Kidney epithelial cell (primary cell): Measurements from ENCODE around the gene TSPAN31. TPM values are rescaled to one million over a fixed set of nuclear protein-coding genes. Genes with fewer than 3 reads are reported as not detected.

Source experiments
- DNase-seq: peaks from one replicate; pipeline ENCODE4 v3.0.0-alpha.2; 2010; ENCODE audit warnings: low read depth
- H3K27me3 ChIP-seq: 2 replicates; pipeline ENCODE4 v1.6.0; 2011; ENCODE audit warnings: low read length; ENCODE audit not compliant: control insufficient read depth, insufficient read depth
- H3K36me3 ChIP-seq: 2 replicates; pipeline ENCODE4 v1.5.1; 2011; ENCODE audit warnings: low read length; ENCODE audit not compliant: control insufficient read depth, insufficient read depth
- H3K4me3 ChIP-seq: 2 replicates; pipeline ENCODE4 v1.5.1; 2011; ENCODE audit warnings: low read depth, mild to moderate bottlenecking, control low read depth, low read length
- total RNA-seq: library from RNA; depleted of rRNA; stranded (reverse); fragments of >200 nt; gene quantifications from 2 replicates; pipeline ENCODE4 v1.2.3, GENCODE V29; 2015
- TF ChIP-seq, protein P1 (sequence below): IDR thresholded peaks from 2 replicates; pipeline ENCODE4 v1.5.1; 2011; ENCODE audit warnings: mild to moderate bottlenecking, moderate library complexity, low read length, control low read depth, inconsistent platforms; ENCODE audit not compliant: insufficient read depth, poor library complexity, severe bottlenecking

Gene TSPAN31
- total RNA-seq, 1 donor from 2014 or later, result 77.1 TPM

DNA sequence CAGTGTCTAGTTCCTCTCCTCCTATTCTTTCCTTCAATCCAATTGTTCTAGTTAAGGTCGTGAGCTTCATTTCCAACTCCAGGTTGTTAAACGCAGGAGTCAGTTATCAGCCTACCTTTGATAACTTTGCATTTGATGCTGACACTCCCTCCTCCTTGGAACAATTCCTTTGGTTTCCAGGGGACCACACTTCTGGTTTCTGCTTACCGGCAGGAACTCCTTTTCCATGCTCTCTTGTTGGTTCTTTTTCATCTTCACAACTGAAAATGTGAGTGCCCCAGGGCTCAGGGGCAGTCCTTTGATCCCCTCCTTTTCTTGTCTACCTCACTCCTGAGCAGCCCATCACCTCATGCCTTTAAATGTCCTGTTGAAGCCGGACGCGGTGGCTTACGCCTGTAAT lies 32.5 kb downstream of the TSPAN31 start:
- no peaks in the 10 kb centered on the region for H3K36me3 ChIP-seq
- H3K27me3 ChIP-seq, result no peaks in the 10 kb centered on the region
- TF ChIP-seq, protein P1, sequence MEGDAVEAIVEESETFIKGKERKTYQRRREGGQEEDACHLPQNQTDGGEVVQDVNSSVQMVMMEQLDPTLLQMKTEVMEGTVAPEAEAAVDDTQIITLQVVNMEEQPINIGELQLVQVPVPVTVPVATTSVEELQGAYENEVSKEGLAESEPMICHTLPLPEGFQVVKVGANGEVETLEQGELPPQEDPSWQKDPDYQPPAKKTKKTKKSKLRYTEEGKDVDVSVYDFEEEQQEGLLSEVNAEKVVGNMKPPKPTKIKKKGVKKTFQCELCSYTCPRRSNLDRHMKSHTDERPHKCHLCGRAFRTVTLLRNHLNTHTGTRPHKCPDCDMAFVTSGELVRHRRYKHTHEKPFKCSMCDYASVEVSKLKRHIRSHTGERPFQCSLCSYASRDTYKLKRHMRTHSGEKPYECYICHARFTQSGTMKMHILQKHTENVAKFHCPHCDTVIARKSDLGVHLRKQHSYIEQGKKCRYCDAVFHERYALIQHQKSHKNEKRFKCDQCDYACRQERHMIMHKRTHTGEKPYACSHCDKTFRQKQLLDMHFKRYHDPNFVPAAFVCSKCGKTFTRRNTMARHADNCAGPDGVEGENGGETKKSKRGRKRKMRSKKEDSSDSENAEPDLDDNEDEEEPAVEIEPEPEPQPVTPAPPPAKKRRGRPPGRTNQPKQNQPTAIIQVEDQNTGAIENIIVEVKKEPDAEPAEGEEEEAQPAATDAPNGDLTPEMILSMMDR, result no peak
- H3K4me3 ChIP-seq, result no peak overlapping the region
- no peak for DNase-seq

DNA sequence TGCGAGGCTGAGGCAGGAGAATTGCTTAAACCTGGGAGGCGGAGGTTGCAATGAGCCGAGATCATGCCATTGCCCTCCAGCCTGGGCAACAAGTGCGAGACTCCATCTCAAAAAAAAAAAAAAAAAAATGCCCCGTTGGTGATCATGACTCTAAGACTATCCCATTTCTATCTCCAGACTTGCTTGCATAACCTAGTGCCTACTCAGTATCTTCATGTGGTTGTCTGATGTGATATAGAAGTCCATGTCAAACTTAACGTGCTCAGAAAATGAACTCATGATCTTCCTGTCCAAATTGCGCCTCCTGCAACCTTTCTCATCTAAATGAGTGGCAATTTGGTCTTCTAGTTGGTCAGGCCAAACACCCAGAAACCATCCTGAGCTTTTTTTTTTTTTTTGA lies 33.1 kb downstream of the TSPAN31 start:
- Histone ChIP-seq H3K27me3 (no peaks in the 10 kb centered on the region), H3K4me3 (no peak overlapping the region), H3K36me3 (no peaks in the 10 kb centered on the region)
- DNase-seq, result no peak
- TF ChIP-seq, protein P1, result no peak

DNA sequence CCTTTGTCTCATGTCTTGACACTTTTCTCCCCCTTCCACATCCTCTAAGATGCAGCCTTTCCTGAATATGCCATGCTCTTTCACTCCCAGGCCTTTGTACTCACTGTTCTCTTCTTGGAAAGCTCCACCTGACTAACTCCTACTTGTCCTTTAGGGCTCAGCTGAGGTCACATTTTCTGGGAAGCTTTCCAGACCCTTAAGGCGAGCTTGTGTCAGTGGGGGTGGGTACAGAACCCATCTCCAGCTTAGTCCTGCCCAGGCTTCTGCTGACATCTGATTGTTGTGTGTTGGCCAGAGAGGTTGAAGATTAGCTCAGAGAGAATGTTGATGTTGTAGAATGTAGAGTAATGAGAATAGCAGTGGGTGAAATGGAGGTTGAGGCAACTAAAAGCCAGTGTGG lies 34.9 kb downstream of the TSPAN31 start:
- Histone ChIP-seq H3K36me3 (no peaks in the 10 kb centered on the region), H3K27me3 (no peaks in the 10 kb centered on the region), H3K4me3 (no peak overlapping the region)
- no peak for DNase-seq
- TF ChIP-seq, protein P1, result no peak

DNA sequence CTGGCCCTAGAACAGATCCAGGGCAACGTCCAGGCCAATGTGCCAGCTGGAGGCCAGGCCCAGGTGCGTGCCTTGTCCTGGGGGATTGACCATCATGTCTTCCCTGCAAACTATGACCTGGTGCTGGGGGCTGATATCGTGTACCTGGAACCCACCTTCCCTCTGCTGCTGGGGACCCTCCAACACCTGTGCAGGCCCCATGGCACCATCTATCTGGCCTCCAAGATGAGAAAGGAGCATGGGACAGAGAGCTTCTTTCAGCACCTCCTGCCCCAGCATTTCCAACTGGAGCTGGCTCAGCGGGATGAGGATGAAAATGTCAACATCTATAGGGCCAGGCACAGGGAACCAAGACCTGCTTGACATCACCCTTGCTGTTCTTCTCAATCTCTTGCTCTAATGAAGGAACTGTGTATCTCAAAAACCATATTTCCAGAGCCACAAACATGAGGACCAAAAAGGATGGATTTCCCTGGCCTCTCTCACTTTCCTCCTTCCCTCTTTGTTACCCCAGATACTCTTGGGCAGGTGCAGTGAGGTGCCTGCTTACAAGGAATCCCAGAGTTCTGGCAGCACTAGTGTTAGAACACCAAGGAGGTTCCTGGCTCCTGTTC lies 35.6 kb downstream of the TSPAN31 start:
- TF ChIP-seq, protein P1, result no peak
- Histone ChIP-seq H3K36me3 (no peaks in the 10 kb centered on the region), H3K27me3 (no peaks in the 10 kb centered on the region), H3K4me3 (no peak overlapping the region)
- DNase-seq, result no peak

DNA sequence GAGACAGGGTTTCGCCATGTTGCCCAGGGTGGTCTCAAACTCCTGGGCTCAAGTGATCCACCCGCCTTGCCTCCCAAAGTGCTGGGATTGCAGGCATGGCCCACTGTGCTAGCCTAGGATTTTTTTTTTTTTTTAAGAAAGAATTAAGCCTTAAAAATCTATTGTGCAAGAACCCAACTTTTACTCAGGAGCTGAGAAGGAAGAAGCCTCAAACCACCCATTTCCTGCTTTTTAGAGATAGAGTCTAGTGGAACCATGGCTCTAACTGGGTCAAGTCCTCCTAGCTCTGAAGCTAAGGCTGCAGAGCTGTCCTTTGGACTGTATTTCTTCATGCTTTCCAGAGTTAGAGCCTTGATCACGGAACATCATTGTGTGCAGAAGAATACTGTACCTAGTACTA lies 36.4 kb downstream of the TSPAN31 start:
- Histone ChIP-seq H3K36me3 (no peaks in the 10 kb centered on the region), H3K4me3 (no peak overlapping the region), H3K27me3 (no peaks in the 10 kb centered on the region)
- DNase-seq, result no peak
- TF ChIP-seq, protein P1, result no peak

DNA sequence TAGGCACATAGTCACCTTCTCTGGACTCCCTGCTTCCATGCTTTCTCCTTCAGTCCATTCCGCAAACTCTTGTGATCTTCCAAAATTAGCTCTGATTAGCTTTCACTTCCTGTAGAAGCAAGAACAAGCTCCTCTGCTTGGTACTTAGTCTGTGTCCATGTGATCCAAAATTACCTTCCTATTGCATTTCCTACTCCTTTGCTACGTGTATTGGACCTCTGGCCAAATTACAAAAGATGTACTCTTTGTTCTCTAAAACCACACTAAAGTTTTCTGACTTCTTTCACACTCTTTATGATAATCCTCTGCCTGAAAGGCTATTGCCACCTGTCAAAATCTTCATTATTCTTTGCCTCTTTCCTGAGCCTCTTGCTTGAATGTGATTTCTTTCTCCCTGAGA lies 37.0 kb downstream of the TSPAN31 start:
- H3K36me3 ChIP-seq, result no peaks in the 10 kb centered on the region
- DNase-seq, result no peak
- H3K4me3 ChIP-seq, result no peak overlapping the region
- no peaks in the 10 kb centered on the region for H3K27me3 ChIP-seq
- TF ChIP-seq, protein P1, result no peak
